H9 (cell line): ENCODE results near the gene PIANP. TPM values are rescaled to one million over a fixed set of nuclear protein-coding genes. Genes with fewer than 3 reads are reported as not detected.
A peak's percentile ranks its signal among the peaks of the same experiment; 100 is the strongest.

ENCODE experiments used
- DNase-seq: peaks from one replicate; pipeline ENCODE4 v3.0.0-alpha.2; 2017
- H2AFZ ChIP-seq: one replicate; pipeline ENCODE4 v1.6.1; 2013; ENCODE audit warnings: mild to moderate bottlenecking, low read length, control low read depth, moderate library complexity
- H2AK5ac ChIP-seq: 2 replicates; pipeline ENCODE4 v1.6.1; 2013; ENCODE audit warnings: low read length, control low read depth, mixed read lengths; ENCODE audit not compliant: insufficient read length
- H2BK120ac ChIP-seq: one replicate; pipeline ENCODE4 v1.6.1; 2013; ENCODE audit warnings: low read depth, mild to moderate bottlenecking, low read length, control low read depth, inconsistent platforms; ENCODE audit not compliant: poor library complexity, severe bottlenecking
- H2BK12ac ChIP-seq: 2 replicates; pipeline ENCODE4 v1.6.1; 2013; ENCODE audit warnings: low read length, control low read depth, mixed read lengths, low read depth; ENCODE audit not compliant: insufficient read length
- H2BK15ac ChIP-seq: 2 replicates; pipeline ENCODE4 v1.6.1; 2013; ENCODE audit warnings: low read depth, low read length, control low read depth
- H2BK20ac ChIP-seq: one replicate; pipeline ENCODE4 v1.6.1; 2013; ENCODE audit warnings: low read depth, mild to moderate bottlenecking, low read length, control low read depth, inconsistent platforms; ENCODE audit not compliant: poor library complexity, severe bottlenecking
- H2BK5ac ChIP-seq: 2 replicates; pipeline ENCODE4 v1.6.1; 2013; ENCODE audit warnings: low read length, control low read depth, mixed read lengths; ENCODE audit not compliant: insufficient read length
- H3K14ac ChIP-seq: 2 replicates; pipeline ENCODE4 v1.6.1; 2013; ENCODE audit warnings: low read length, control low read depth; ENCODE audit not compliant: insufficient read depth
- H3K18ac ChIP-seq: 2 replicates; pipeline ENCODE4 v1.6.1; 2013; ENCODE audit warnings: low read depth, mild to moderate bottlenecking, mixed read lengths, low read length, control low read depth; ENCODE audit not compliant: insufficient read length
- H3K23ac ChIP-seq: 2 replicates; pipeline ENCODE4 v1.6.1; 2013; ENCODE audit warnings: low read length, control low read depth, mixed read lengths, low read depth; ENCODE audit not compliant: insufficient read length
- H3K23me2 ChIP-seq: 2 replicates; pipeline ENCODE4 v1.6.1; 2013; ENCODE audit warnings: low read depth, mild to moderate bottlenecking, mixed read lengths, low read length, control low read depth; ENCODE audit not compliant: insufficient read length, poor library complexity, severe bottlenecking
- H3K27ac ChIP-seq: 2 replicates; pipeline ENCODE4 v1.5.1; 2013; ENCODE audit warnings: low read length, control low read depth, mixed read lengths, low read depth; ENCODE audit not compliant: insufficient read length
- H3K27me3 ChIP-seq: 2 replicates; pipeline ENCODE4 v1.6.1; 2013; ENCODE audit warnings: low read length, control low read depth, inconsistent platforms; ENCODE audit not compliant: insufficient read depth
- H3K4ac ChIP-seq: 2 replicates; pipeline ENCODE4 v1.6.1; 2013; ENCODE audit warnings: low read depth, mild to moderate bottlenecking, control low read depth, inconsistent platforms, low read length, moderate library complexity
- H3K4me1 ChIP-seq: 2 replicates; pipeline ENCODE4 v1.6.1; 2013; ENCODE audit warnings: low read length, control low read depth, inconsistent platforms; ENCODE audit not compliant: insufficient read depth
- H3K4me2 ChIP-seq: 2 replicates; pipeline ENCODE4 v1.6.1; 2013; ENCODE audit warnings: low read length, control low read depth, mixed read lengths; ENCODE audit not compliant: insufficient read length, insufficient read depth
- H3K56ac ChIP-seq: 2 replicates; pipeline ENCODE4 v1.6.1; 2013; ENCODE audit warnings: low read depth, mild to moderate bottlenecking, mixed read lengths, low read length, control low read depth; ENCODE audit not compliant: insufficient read length
- H3K79me1 ChIP-seq: 2 replicates; pipeline ENCODE4 v1.6.1; 2013; ENCODE audit warnings: low read depth, mild to moderate bottlenecking, moderate library complexity, low read length, control low read depth, inconsistent platforms; ENCODE audit not compliant: insufficient read depth, poor library complexity, severe bottlenecking
- H3K79me2 ChIP-seq: 2 replicates; pipeline ENCODE4 v1.6.1; 2013; ENCODE audit warnings: low read length, control low read depth, inconsistent platforms; ENCODE audit not compliant: insufficient read depth
- H3K9ac ChIP-seq: 2 replicates; pipeline ENCODE4 v1.6.1; 2013; ENCODE audit warnings: low read length, control low read depth, mixed read lengths; ENCODE audit not compliant: insufficient read length; ENCODE audit errors: extremely low read depth
- H3K9me3 ChIP-seq: one replicate; pipeline ENCODE4 v1.6.1; 2013; ENCODE audit warnings: low read depth, low read length, inconsistent platforms; ENCODE audit not compliant: control insufficient read depth
- H3T11ph ChIP-seq: one replicate; pipeline ENCODE4 v1.6.1; 2013; ENCODE audit warnings: mild to moderate bottlenecking, low read length, control low read depth, inconsistent platforms
- H4K20me1 ChIP-seq: one replicate; pipeline ENCODE4 v1.6.1; 2013; ENCODE audit not compliant: control insufficient read depth, insufficient read length, insufficient read depth
- H4K5ac ChIP-seq: 2 replicates; pipeline ENCODE4 v1.6.1; 2013; ENCODE audit warnings: low read depth, mild to moderate bottlenecking, mixed read lengths, low read length, control low read depth; ENCODE audit not compliant: insufficient read length
- H4K8ac ChIP-seq: replicated peaks from 2 replicates; pipeline ENCODE4 v1.6.1; 2013; ENCODE audit warnings: low read length, control low read depth, mixed read lengths, low read depth; ENCODE audit not compliant: insufficient read length
- H4K91ac ChIP-seq: 2 replicates; pipeline ENCODE4 v1.6.1; 2013; ENCODE audit warnings: low read depth, mild to moderate bottlenecking, moderate library complexity, mixed read lengths, low read length, control low read depth; ENCODE audit not compliant: insufficient read length
- H3K27ac Mint-ChIP-seq, 3 experiments: 2 replicates in 2 of 3; 3 replicates in 1 of 3; pipeline ENCODE4 v1.8.0; 2020 to 2021; ENCODE audit warnings: mixed read lengths in 3 of 3, mild to moderate bottlenecking in 1 of 3, moderate library complexity in 1 of 3
- H3K27me3 Mint-ChIP-seq: 2 replicates; pipeline ENCODE4 v1.8.0; 2021; ENCODE audit warnings: low read depth, mild to moderate bottlenecking, moderate library complexity, mixed read lengths
- H3K36me3 Mint-ChIP-seq, 3 experiments: 2 replicates in 2 of 3; 3 replicates in 1 of 3; pipeline ENCODE4 v1.8.0; 2020 to 2021; ENCODE audit warnings: low read depth in 3 of 3, mixed read lengths in 3 of 3; ENCODE audit not compliant: insufficient read depth in 1 of 3
- H3K4me1 Mint-ChIP-seq, 2 experiments: 2 replicates each; pipeline ENCODE4 v1.8.0; 2020; ENCODE audit warnings: mixed read lengths in 2 of 2
- H3K4me3 Mint-ChIP-seq, 2 experiments: 2 replicates in 1 of 2; 3 replicates in 1 of 2; pipeline ENCODE4 v1.8.0; 2020 to 2021; ENCODE audit warnings: mild to moderate bottlenecking in 2 of 2, mixed read lengths in 2 of 2, moderate library complexity in 1 of 2
- H3K9me3 Mint-ChIP-seq, 2 experiments: 2 replicates in 1 of 2; 3 replicates in 1 of 2; pipeline ENCODE4 v1.8.0; 2020; ENCODE audit warnings: mild to moderate bottlenecking in 2 of 2, mixed read lengths in 2 of 2, moderate library complexity in 1 of 2
- WGBS: extraction: QIAGEN DNeasy Blood & Tissue Kit; methylation state at CpG from one replicate; pipeline ENCODE4 v1.1.7; 2013; ENCODE audit warnings: missing lambda C conversion rate, low lambda C conversion rate, mixed read lengths; ENCODE audit not compliant: insufficient read length; ENCODE audit errors: extremely low coverage; 5-methylcytosine and 5-hydroxymethylcytosine counted together
- total RNA-seq: library from RNA; stranded (reverse); gene quantifications from 2 replicates; pipeline ENCODE4 v1.2.1, GENCODE V29; 2021
- TF ChIP-seq, protein P1 (sequence below): fragments of 200-600 bp; sonication (generic); conservative IDR thresholded peaks from 3 replicates; pipeline ENCODE4 v1.8.0; 2021; ENCODE audit warnings: antibody characterized with exemption, mild to moderate bottlenecking

PIANP gene
- total RNA-seq, 1 experiment from 2014 or later: 6.6 TPM

DNA sequence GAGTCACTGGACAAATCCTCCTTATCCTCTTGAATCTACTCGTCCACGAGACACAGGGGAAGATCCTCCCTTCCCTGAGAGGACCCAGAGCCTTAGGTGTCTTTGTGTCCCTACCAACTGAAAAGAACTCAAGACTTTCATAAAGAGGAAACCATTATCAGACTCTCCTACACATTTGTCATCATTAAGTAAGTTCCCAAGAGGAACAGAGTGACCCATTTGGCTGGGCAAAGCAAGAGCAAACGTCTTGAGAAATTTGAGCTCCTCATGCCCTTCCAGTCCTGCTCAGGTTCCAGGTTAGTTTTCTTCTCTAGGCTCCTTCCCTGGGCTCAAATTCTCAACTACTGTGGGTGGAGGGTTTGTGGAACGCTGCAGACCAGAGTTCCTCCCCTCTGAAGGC, 46.6 kb upstream of the PIANP start:
- peaks cover 43 to 68% (median 66%) of the 10 kb centered on the region in 3 experiments; a peak in 6 of 7 replicates for H3K36me3 Mint-ChIP-seq
- H2BK15ac ChIP-seq: no peak overlapping the region

More for the DNA sequence above, 46.6 kb upstream of the PIANP start:
- WGBS: no CpG with 5 or more reads among the region's 4 CpGs
- peaks cover 8% of the 10 kb centered on the region for H3K79me1 ChIP-seq
- no peak overlapping the region for H3K23ac ChIP-seq
- no peaks in the 10 kb centered on the region for H4K20me1 ChIP-seq
- no peaks in the 10 kb centered on the region for H3K27me3 Mint-ChIP-seq
- no peak overlapping the region for H3K9ac ChIP-seq
- peaks cover 3% of the 10 kb centered on the region for H3K79me2 ChIP-seq
- H3K23me2 ChIP-seq: peaks cover 3% of the 10 kb centered on the region
- H3K4me3 Mint-ChIP-seq: no peak overlapping the region
- no peak overlapping the region for H4K91ac ChIP-seq
- H3K27ac ChIP-seq: no peak overlapping the region
- no peaks in the 10 kb centered on the region for H3K27me3 ChIP-seq
- H3K4ac ChIP-seq: no peak overlapping the region
- no peaks in the 10 kb centered on the region for H3K9me3 ChIP-seq
- no peak overlapping the region for H3K18ac ChIP-seq
- no peak overlapping the region for H4K5ac ChIP-seq
- no peak overlapping the region for H2BK12ac ChIP-seq
- H2BK120ac ChIP-seq: no peak overlapping the region
- H3K4me1 Mint-ChIP-seq: peaks cover 4 to 13% of the 10 kb centered on the region in 2 experiments
- no peak overlapping the region for H2AFZ ChIP-seq
- H2BK20ac ChIP-seq: no peak overlapping the region
- H3K9me3 Mint-ChIP-seq: no peaks in the 10 kb centered on the region
- no peak overlapping the region for H2AK5ac ChIP-seq
- H2BK5ac ChIP-seq: no peak overlapping the region
- no peak overlapping the region for H3K4me2 ChIP-seq
- TF ChIP-seq, protein P1, sequence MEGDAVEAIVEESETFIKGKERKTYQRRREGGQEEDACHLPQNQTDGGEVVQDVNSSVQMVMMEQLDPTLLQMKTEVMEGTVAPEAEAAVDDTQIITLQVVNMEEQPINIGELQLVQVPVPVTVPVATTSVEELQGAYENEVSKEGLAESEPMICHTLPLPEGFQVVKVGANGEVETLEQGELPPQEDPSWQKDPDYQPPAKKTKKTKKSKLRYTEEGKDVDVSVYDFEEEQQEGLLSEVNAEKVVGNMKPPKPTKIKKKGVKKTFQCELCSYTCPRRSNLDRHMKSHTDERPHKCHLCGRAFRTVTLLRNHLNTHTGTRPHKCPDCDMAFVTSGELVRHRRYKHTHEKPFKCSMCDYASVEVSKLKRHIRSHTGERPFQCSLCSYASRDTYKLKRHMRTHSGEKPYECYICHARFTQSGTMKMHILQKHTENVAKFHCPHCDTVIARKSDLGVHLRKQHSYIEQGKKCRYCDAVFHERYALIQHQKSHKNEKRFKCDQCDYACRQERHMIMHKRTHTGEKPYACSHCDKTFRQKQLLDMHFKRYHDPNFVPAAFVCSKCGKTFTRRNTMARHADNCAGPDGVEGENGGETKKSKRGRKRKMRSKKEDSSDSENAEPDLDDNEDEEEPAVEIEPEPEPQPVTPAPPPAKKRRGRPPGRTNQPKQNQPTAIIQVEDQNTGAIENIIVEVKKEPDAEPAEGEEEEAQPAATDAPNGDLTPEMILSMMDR: no peak
- no peak for DNase-seq
- H3K56ac ChIP-seq: no peak overlapping the region
- peaks cover 5% of the 10 kb centered on the region; the same call in 1 of the 2 replicates for H3K4me1 ChIP-seq
- peak overlapping the region in 1 of 3 experiments; percentile 45; a peak in 2 of 7 replicates for H3K27ac Mint-ChIP-seq
- no peak overlapping the region for H3T11ph ChIP-seq
- no peak overlapping the region for H4K8ac ChIP-seq
- H3K14ac ChIP-seq: no peak overlapping the region
